Cardiac fibroblast (primary cell): ENCODE measurements around the gene NFKBIL1.

Experiments used
- DNase-seq, 2 donors: peaks; one replicate each; pipeline versions ENCODE4 v3.0.0 to v3.0.0-alpha.2; 2010; ENCODE audit warnings: low read depth in 2 of 2
- H3K4me3 ChIP-seq, 2 donors: replicated peaks in 1 of 2; 1 replicate in 1 of 2; 2 replicates in 1 of 2; pipeline ENCODE4 v1.5.1; 2011; ENCODE audit warnings: low read depth in 2 of 2, low read length in 2 of 2, mild to moderate bottlenecking in 2 of 2, moderate library complexity in 1 of 2
- TF ChIP-seq, protein P1 (sequence below): IDR thresholded peaks from one replicate; pipeline ENCODE4 v1.5.1; 2011; ENCODE audit warnings: low read depth, mild to moderate bottlenecking, low read length, inconsistent platforms

The NFKBIL1 gene

DNA sequence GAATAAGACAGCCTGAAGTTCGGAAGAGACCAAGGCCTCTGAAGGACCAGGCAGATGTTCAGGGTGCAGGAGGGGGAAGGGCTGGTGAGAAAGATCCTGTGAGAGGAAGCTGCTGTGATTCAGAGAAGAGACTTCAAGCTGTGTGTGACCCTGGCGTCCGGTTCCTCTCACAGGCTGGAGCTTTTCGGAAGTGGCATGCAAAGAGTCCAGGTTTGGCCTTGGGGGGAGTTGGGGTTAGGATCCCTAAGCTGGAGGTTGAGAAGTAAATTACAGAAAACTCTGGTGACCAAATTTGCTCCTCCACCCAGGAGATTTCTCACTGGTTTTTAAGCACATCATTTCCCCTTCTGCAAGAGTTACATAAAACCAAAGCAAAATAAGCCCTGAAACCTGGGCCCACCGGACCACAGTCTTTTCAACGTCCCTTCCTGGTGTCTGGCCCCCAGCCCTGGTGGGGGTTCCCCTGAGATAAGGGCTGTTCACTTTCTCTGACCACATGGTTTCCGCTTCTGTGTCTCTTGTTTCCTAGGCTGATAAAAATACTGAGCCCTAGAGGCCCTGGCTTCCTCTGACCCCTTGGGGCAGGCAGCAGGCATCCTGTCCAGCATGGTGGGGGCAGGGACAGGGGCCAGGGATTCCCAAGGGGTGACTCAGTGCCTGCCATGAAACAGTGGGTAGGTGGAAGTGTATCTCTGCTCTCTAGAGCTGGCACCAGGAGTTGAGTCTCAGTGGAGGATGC is 12.7 kb downstream of the NFKBIL1 start:
- H3K4me3 ChIP-seq, result no peak overlapping the region
- TF ChIP-seq, protein P1, sequence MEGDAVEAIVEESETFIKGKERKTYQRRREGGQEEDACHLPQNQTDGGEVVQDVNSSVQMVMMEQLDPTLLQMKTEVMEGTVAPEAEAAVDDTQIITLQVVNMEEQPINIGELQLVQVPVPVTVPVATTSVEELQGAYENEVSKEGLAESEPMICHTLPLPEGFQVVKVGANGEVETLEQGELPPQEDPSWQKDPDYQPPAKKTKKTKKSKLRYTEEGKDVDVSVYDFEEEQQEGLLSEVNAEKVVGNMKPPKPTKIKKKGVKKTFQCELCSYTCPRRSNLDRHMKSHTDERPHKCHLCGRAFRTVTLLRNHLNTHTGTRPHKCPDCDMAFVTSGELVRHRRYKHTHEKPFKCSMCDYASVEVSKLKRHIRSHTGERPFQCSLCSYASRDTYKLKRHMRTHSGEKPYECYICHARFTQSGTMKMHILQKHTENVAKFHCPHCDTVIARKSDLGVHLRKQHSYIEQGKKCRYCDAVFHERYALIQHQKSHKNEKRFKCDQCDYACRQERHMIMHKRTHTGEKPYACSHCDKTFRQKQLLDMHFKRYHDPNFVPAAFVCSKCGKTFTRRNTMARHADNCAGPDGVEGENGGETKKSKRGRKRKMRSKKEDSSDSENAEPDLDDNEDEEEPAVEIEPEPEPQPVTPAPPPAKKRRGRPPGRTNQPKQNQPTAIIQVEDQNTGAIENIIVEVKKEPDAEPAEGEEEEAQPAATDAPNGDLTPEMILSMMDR, result no peak
- DNase-seq, result peak; percentile 76 to 80

DNA sequence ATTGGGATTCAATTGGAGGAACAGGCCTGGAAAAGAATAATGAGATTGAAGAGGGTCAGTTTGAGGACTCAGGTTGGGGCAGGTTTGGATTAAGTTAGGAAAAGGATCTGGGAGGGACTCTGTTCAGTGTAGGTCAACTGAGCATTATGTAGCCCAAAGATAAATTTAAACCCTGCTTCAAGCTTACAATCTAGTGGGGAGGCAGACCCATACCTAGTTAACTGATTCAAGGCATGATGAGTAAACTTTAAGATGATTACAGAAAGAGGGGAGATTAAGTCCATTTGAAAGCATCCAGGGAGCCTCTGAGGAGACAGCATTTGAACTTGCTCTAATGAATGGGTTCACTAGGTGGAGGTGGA is 13.3 kb downstream of the NFKBIL1 start:
- no peak overlapping the region for H3K4me3 ChIP-seq
- DNase-seq, result no peak
- TF ChIP-seq, protein P1, result no peak

DNA sequence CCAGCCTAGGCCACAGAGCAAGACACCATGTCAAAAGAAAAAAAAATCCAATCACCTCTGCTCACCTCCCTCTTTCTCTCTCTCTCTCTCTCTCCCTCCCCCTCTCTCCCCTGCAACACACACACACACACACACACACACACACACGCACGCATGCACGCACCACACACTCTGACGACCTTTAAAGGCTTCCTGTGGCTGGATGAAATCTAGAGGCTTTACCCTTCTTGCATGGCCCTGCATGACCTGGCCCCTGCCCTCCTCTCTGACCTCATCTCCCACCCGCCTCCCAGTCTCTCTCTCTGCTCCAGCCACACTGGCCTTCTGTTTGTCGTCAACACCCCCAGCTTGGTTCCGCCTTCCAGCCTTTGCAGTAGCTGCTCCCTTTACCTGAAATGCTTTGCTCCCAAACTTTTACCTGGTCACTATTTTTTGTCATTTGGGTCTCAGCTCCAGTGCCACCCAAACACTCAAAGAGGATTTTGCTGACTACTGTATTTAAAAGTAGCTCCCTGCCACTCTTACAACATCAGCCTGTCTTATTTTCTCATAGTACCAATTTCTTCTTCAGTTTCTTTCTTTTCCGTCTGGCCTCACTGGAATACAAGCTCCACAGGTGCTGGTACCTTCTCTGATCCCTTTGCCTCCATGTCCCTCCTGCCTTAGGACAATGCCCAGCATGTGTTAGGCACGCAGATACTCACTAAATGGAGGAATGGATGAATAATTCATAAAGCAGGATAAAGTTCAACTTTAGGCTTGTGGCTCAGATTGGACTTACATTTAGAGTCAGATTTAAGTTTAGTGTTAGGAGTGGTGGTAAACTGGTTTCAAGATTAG is 20.3 kb downstream of the NFKBIL1 start:
- H3K4me3 ChIP-seq, result no peak overlapping the region
- DNase-seq, result no peak
- TF ChIP-seq, protein P1, result no peak

DNA sequence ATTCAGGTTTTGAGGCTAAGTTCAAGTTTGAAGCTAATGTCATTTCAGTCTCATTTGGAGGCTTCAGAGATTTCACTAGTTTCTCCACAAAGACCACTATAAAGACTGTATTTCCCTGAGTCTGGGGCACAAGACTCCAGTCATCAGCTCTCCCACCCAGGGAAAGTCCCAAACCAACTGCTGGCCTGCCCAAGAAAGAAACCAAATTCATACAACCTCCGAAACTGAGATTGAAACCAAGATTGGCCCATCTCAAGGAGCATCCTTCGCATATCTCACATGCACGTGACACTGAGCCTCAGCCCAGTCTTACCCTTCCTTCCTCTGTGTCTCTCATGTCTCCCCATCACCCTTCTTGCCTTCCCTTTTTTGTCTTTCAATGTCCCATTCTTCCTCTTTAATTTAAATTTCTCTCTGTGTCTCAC is 21.1 kb downstream of the NFKBIL1 start:
- DNase-seq, result no peak
- TF ChIP-seq, protein P1, result no peak
- no peak overlapping the region for H3K4me3 ChIP-seq

DNA sequence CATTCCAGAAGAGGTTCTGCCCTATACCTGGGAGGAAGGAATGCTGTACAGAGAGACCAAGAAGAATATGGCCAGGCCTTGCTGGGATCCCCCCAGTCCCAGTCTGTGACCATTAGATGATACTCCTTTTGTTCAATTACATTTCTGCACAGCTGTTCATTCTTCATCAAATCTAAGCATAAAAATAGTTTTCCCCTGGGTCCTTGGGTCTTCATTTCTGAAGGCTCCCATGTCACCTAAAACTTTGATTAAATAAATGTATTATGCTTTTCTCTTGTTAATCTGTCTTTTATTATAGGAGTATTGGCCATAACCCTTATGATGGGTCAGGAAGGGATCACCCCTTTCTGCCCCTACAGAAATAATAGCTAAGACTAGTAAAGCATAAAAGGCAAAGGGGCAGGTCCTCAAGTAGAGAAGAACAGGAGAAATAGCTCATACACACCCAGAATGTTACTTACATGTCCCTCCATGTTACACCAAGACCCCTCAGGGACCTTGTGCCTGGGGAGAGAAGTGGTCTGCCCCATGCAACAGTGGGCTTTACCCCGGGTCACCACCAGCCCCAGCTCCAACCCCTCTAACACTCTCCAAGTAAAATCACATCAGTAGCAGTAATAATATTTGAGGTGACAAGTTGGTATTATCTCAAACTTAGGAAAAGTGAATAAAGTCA is 22.6 kb downstream of the NFKBIL1 start:
- DNase-seq, result no peak
- no peak overlapping the region for H3K4me3 ChIP-seq
- TF ChIP-seq, protein P1, result no peak

DNA sequence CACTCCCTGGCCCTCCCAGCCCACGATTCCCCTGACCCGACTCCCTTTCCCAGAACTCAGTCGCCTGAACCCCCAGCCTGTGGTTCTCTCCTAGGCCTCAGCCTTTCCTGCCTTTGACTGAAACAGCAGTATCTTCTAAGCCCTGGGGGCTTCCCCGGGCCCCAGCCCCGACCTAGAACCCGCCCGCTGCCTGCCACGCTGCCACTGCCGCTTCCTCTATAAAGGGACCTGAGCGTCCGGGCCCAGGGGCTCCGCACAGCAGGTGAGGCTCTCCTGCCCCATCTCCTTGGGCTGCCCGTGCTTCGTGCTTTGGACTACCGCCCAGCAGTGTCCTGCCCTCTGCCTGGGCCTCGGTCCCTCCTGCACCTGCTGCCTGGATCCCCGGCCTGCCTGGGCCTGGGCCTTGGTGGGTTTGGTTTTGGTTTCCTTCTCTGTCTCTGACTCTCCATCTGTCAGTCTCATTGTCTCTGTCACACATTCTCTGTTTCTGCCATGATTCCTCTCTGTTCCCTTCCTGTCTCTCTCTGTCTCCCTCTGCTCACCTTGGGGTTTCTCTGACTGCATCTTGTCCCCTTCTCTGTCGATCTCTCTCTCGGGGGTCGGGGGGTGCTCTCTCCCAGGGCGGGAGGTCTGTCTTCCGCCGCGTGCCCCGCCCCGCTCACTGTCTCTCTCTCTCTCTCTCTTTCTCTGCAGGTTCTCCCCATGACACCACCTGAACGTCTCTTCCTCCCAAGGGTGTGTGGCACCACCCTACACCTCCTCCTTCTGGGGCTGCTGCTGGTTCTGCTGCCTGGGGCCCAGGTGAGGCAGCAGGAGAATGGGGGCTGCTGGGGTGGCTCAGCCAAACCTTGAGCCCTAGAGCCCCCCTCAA is 24.9 kb downstream of the NFKBIL1 start, which contains the start of gene LTA:
Gene LTA (plus strand): TSS at position 249 of the 871 bp plus-strand sequence. CDS start 454 bp downstream, at position 703.
- TF ChIP-seq, protein P1, result no peak
- no peak within 1 kb of the TSS for H3K4me3 ChIP-seq
- no peak for DNase-seq
